K562 (cell line): ENCODE data around the gene FLOT2. TPM values are rescaled to one million over a fixed set of nuclear protein-coding genes. Genes with fewer than 3 reads are reported as not detected.
"Not testable (repeated sequence)": the region's sequence is repeated elsewhere in the genome, so short reads cannot be mapped to it uniquely, and the experiment has no call there.

ENCODE experiments used
- ATAC-seq: fragments of 200-7000 bp; cut with Tn5 transposase; 3 replicates; pipeline ENCODE4 v1.9.1; 2020; ENCODE audit warnings: moderate library complexity
- BruUV-seq: library from RNA; stranded (reverse); fragments of 400-500 nt; replicated peaks from 2 replicates; lab custom pipeline; 2021; lab: Mats Ljungman, UMichigan
- CTCF ChIA-PET: fragments of 300-600 bp; formaldehyde crosslinking; extraction: SDS; loops from one replicate; lab custom pipeline; 2021; ENCODE audit warnings: low intra/inter-chr PET ratio; lab: Yijun Ruan, JAX
- POLR2A ChIA-PET: fragments of 300-600, 350-650 bp; sonication (Branson Sonifier 250); formaldehyde crosslinking; extraction: SDS; loops from one replicate; lab custom pipeline; 2021; ENCODE audit warnings: antibody characterized with exemption, inconsistent platforms; lab: Yijun Ruan, JAX
- DNase-seq, 4 experiments: peaks; one replicate each; pipeline versions ENCODE4 v3.0.0 to v3.0.0-alpha.2; 2011 to 2018; ENCODE audit warnings: low spot score in 3 of 4, mixed read lengths in 3 of 4; ENCODE audit errors: extremely low read depth in 1 of 4
- FAIRE-seq: peaks from 2 replicates; lab custom pipeline; 2011; peaks lifted over from hg19 to GRCh38; lab: Jason Lieb, UNC
- H2AFZ ChIP-seq: 2 replicates; pipeline ENCODE4 v1.6.0; 2011; ENCODE audit warnings: low read depth, low read length, control low read depth, inconsistent platforms
- H3K27ac ChIP-seq: fragments of 200-600 bp; 3 replicates; pipeline ENCODE4 v1.8.0; 2011; ENCODE audit warnings: low read depth, mild to moderate bottlenecking, control low read depth, inconsistent platforms, low read length, moderate library complexity, mixed read lengths; ENCODE audit errors: extremely low read depth
- H3K27me3 ChIP-seq, 2 experiments: fragments of 300-600 bp in 1 of 2; 2 replicates in 1 of 2; 3 replicates in 1 of 2; pipeline versions ENCODE4 v1.6.0 to v1.8.0; 2011; ENCODE audit warnings: inconsistent platforms in 2 of 2, low read length in 2 of 2, mild to moderate bottlenecking in 1 of 2, mixed read lengths in 1 of 2, moderate library complexity in 1 of 2; ENCODE audit not compliant: control insufficient read depth in 2 of 2, insufficient read depth in 2 of 2
- H3K36me3 ChIP-seq: fragments of 300-600 bp; 3 replicates; pipeline ENCODE4 v1.8.0; 2011; ENCODE audit warnings: mild to moderate bottlenecking, low read length, inconsistent platforms; ENCODE audit not compliant: control insufficient read depth, insufficient read depth
- H3K4me1 ChIP-seq, 2 experiments: fragments of 200-600 bp in 1 of 2; replicated peaks in 1 of 2; 2 replicates in 1 of 2; 3 replicates in 1 of 2; pipeline versions ENCODE4 v1.5.1 to v1.8.0; 2011; ENCODE audit warnings: inconsistent platforms in 2 of 2, low read length in 2 of 2, mild to moderate bottlenecking in 1 of 2, mixed read lengths in 1 of 2, moderate library complexity in 1 of 2; ENCODE audit not compliant: control insufficient read depth in 2 of 2, insufficient read depth in 2 of 2
- H3K4me2 ChIP-seq: 2 replicates; pipeline ENCODE4 v1.6.1; 2011; ENCODE audit warnings: low read length, control low read depth, inconsistent platforms, mixed read lengths; ENCODE audit not compliant: insufficient read depth
- H3K4me3 ChIP-seq: fragments of 200-600 bp; sonication (generic), shearing (Covaris generic); 2 replicates; pipeline ENCODE4 v1.5.1; 2016; ENCODE audit warnings: control low read depth, inconsistent platforms
- H3K79me2 ChIP-seq: fragments of 200-600 bp; 3 replicates; pipeline ENCODE4 v1.8.0; 2011; ENCODE audit warnings: low read length, inconsistent platforms; ENCODE audit not compliant: control insufficient read depth, insufficient read depth
- H3K9ac ChIP-seq, 2 experiments: 2 replicates each; pipeline versions ENCODE4 v1.6.0 to v1.6.1; 2011; ENCODE audit warnings: low read depth in 2 of 2, low read length in 2 of 2, control low read depth in 1 of 2, inconsistent platforms in 1 of 2, mild to moderate bottlenecking in 1 of 2, mixed read lengths in 1 of 2; ENCODE audit not compliant: insufficient read depth in 1 of 2
- H3K9me1 ChIP-seq: one replicate; pipeline ENCODE4 v1.6.0; 2011; ENCODE audit warnings: inconsistent platforms, mild to moderate bottlenecking, low read length, moderate library complexity; ENCODE audit not compliant: control insufficient read depth, insufficient read depth
- H3K9me3 ChIP-seq: replicated peaks from 2 replicates; pipeline ENCODE4 v1.5.1; 2011; ENCODE audit warnings: low read depth, low read length, inconsistent platforms; ENCODE audit not compliant: control insufficient read depth, insufficient read depth
- H4K20me1 ChIP-seq: replicated peaks from 2 replicates; pipeline ENCODE4 v1.6.1; 2011; ENCODE audit warnings: low read length, inconsistent platforms, mixed read lengths; ENCODE audit not compliant: control insufficient read depth, insufficient read depth
- ESRRA ChIP-seq: fragments of 450-650 bp; IDR thresholded peaks from 2 replicates; pipeline ENCODE4 v1.6.1; 2014; ENCODE audit warnings: low read depth, mild to moderate bottlenecking, moderate library complexity, borderline replicate concordance
- JUND ChIP-seq, 2 experiments: IDR thresholded peaks; 2 replicates in 1 of 2; 3 replicates in 1 of 2; pipeline ENCODE4 v1.6.1; 2011; ENCODE audit warnings: borderline replicate concordance in 2 of 2, low read depth in 2 of 2, low read length in 2 of 2, improper control_type of control experiment in 1 of 2, missing biosample characterization in 1 of 2, missing genetic modification characterization in 1 of 2, missing genetic modification reagents in 1 of 2
- KDM1A ChIP-seq, 2 experiments: fragments of 450-650 bp; IDR thresholded peaks; 2 replicates each; pipeline ENCODE4 v1.6.1; 2016; ENCODE audit warnings: mild to moderate bottlenecking in 2 of 2
- MEF2A ChIP-seq: IDR thresholded peaks from 2 replicates; pipeline ENCODE4 v1.6.1; 2011; ENCODE audit warnings: low read depth, mild to moderate bottlenecking, low read length, moderate library complexity; ENCODE audit not compliant: control insufficient read depth
- MEF2D ChIP-seq: conservative IDR thresholded peaks from 2 replicates; pipeline ENCODE4 v1.6.1; 2016; ENCODE audit warnings: low read depth, missing genetic modification characterization, missing compliant biosample characterization
- MEIS2 ChIP-seq: fragments of 450-650 bp; IDR thresholded peaks from 2 replicates; pipeline ENCODE4 v1.6.1; 2014; ENCODE audit warnings: mild to moderate bottlenecking; ENCODE audit not compliant: partially characterized antibody
- NR2C1 ChIP-seq, 2 experiments: fragments of 450-650 bp; IDR thresholded peaks; 2 replicates each; pipeline ENCODE4 v1.6.1; 2017; ENCODE audit warnings: mild to moderate bottlenecking in 2 of 2, antibody characterized with exemption in 1 of 2, inconsistent platforms in 1 of 2, missing compliant biosample characterization in 1 of 2, missing genetic modification characterization in 1 of 2
- NR2C2 ChIP-seq, 2 experiments: fragments of 200-800 bp in 1 of 2; sonication (Bioruptor generic) in 1 of 2; sonication (generic) in 1 of 2; formaldehyde crosslinking in 1 of 2; IDR thresholded peaks; 2 replicates each; pipeline versions ENCODE4 v1.6.1 to v1.8.0; 2016 to 2022; ENCODE audit warnings: mild to moderate bottlenecking in 1 of 2, missing compliant biosample characterization in 1 of 2, missing genetic modification characterization in 1 of 2, missing genetic modification reagents in 1 of 2
- RCOR1 ChIP-seq, 2 experiments: IDR thresholded peaks; 2 replicates each; pipeline ENCODE4 v1.6.1; 2012; ENCODE audit warnings: low read depth in 2 of 2, low read length in 2 of 2, borderline replicate concordance in 1 of 2, improper control_type of control experiment in 1 of 2
- SMAD4 ChIP-seq: fragments of 250-450 bp; sonication (Bioruptor Pico); conservative IDR thresholded peaks from 2 replicates; pipeline ENCODE4 v1.8.0; 2021; ENCODE audit warnings: inconsistent platforms, mild to moderate bottlenecking, moderate library complexity
- TAF1 ChIP-seq: IDR thresholded peaks from 2 replicates; pipeline ENCODE4 v1.6.1; 2011; ENCODE audit warnings: mild to moderate bottlenecking, low read length, moderate library complexity; ENCODE audit not compliant: insufficient read depth, control insufficient read depth, severe bottlenecking; ENCODE audit errors: extremely low read depth
- WGBS: fragments of 100-300 bp; shearing (Covaris generic); methylation state at CpG from one replicate; pipeline ENCODE4 v1.1.6; 2016; ENCODE audit warnings: low coverage, mixed read lengths; ENCODE audit not compliant: insufficient coverage; ENCODE audit errors: missing lambda C conversion rate; 5-methylcytosine and 5-hydroxymethylcytosine counted together
- in situ Hi-C: fragments of 300-500 bp; cut with MboI; formaldehyde crosslinking; loops from 4 replicates; pipeline ENCODE4 v1.15.0; 2018; ENCODE audit warnings: inconsistent platforms, mixed read lengths
- intact Hi-C: fragments of 100-400 bp; cut with micrococcal nuclease; formaldehyde crosslinking; loops from 2 replicates; pipeline ENCODE4 v1.14.2; 2022
- polyA plus RNA-seq, 8 experiments: library from polyadenylated mRNA; depleted of rRNA in 4 of 8; stranded (reverse) in 5 of 8; unstranded in 3 of 8; fragments of >200 nt; fragmentation: Nextera tagmentation in 2 of 8; fragmentation: Illumina TruSeq in 1 of 8; extraction: Ambion mirVana in 2 of 8; extraction: Trizol in 1 of 8; gene quantifications; 2 replicates each; pipeline versions ENCODE4 v1.2.1 to v1.2.3, GENCODE V29; 2011 to 2014; ENCODE audit warnings: inconsistent platforms in 1 of 8, missing spikeins in 1 of 8
- total RNA-seq, 7 experiments: library from RNA; depleted of rRNA in 6 of 7; stranded (reverse); fragments of >200 nt in 6 of 7; fragmentation: Illumina TruSeq in 2 of 7; extraction: Trizol in 2 of 7; gene quantifications; 2 replicates each; pipeline versions ENCODE4 v1.2.1 to v1.2.3, GENCODE V29; 2011 to 2021; ENCODE audit warnings: low replicate concordance in 1 of 7
- TF ChIP-seq, protein P1 (sequence below): fragments of 450-650 bp; formaldehyde crosslinking; IDR thresholded peaks from 2 replicates; pipeline ENCODE4 v1.4.0; 2020; ENCODE audit warnings: mild to moderate bottlenecking, moderate library complexity

FLOT2 gene
- total and polyA plus RNA-seq, 9 of the 15 experiments (the other 6 are each of a cell fraction or from before 2014, with no cell fraction given), result 17.5 to 138 (median 41.7) TPM

GRCh38 chr17:28935744-28936460, 38.4 kb upstream of the FLOT2 start:
- peak; percentile 54 for ATAC-seq
- 69% methylated on average over 8 of the region's 8 CpGs for WGBS

DNA sequence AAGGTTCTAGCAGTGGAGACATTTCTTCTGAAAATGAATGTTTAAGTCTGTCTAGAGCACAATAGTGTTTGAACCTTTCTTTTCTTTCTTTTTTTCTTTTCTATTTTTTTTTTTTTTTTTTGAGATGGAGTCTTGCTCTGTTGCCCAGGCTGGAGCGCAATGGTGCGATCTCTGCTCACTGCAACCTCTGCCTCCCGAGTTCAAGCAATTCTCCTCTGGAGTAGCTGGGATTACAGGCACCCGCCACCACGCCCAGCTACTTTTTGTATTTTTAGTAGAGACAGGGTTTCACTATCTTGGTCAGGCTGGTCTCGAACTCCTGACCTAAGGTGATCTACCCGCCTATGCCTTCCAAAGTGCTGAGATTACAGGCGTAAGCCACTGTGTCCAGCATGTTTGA, 37.0 kb upstream of the FLOT2 start:
- H4K20me1 ChIP-seq, CTCF ChIA-PET, BruUV-seq: not testable (repeated sequence)

More at GRCh38 chr17:28935744-28936460, 38.4 kb upstream of the FLOT2 start:
- peaks cover 3% of the 10 kb centered on the region for H3K9me1 ChIP-seq
- H4K20me1 ChIP-seq, result peaks cover 6% of the 10 kb centered on the region; the same call in 1 of the 2 replicates
- H3K27me3 ChIP-seq, result no peaks in the 10 kb centered on the region
- FAIRE-seq (peak; percentile 26), DNase-seq (no peak)
- intact Hi-C loops, result no loop called here
- H3K4me1 ChIP-seq, result peaks cover 0 to 16% of the 10 kb centered on the region in 2 experiments; a peak in 3 of 5 replicates
- BruUV-seq, result no TSS peak
- no peak overlapping the region for H3K9ac ChIP-seq
- no peak overlapping the region for H2AFZ ChIP-seq
- H3K27ac ChIP-seq, result no peak overlapping the region
- no peaks in the 10 kb centered on the region for H3K9me3 ChIP-seq
- H3K36me3 ChIP-seq, result peaks cover 52% of the 10 kb centered on the region
- ChIA-PET CTCF (no interaction called here), POLR2A (interaction anchor here (0.9 to 1.5 kb wide), 6 partner anchors 8 to 28 kb away, joined by 3 to 9 read pairs (median 4); partner anchors contain the start of gene PHF12)
- in situ Hi-C loops, result loop anchor here (5.0 kb wide), 1 partner anchor 359 kb away; the partner anchor contains the start of gene ALDOC
- H3K4me2 ChIP-seq, result no peak overlapping the region
- H3K79me2 ChIP-seq, result peaks cover 80% of the 10 kb centered on the region
- TF ChIP-seq MEF2D (tag) (peak; percentile 96), KDM1A (IDR thresholded peaks at IDR 0.05) (peak in 1 of 2 experiments; percentile 54; a peak in 2 of 4 replicates), NR2C2 (CRISPR knock-in tag; IDR thresholded peaks at IDR 0.05) (no peak), NR2C2 (tag; IDR thresholded peaks at IDR 0.05) (peak; percentile 75), MEIS2 (peak; percentile 50), ESRRA (peak; percentile 43; the same call in 1 of the 2 replicates), TAF1 (no peak), NR2C1 (IDR thresholded peaks at IDR 0.05) (no peak), NR2C1 (tag; IDR thresholded peaks at IDR 0.05) (0 out of 2 replicates have a peak, but pooled peaks have one; percentile 19), RCOR1 (IDR thresholded peaks at IDR 0.05; ENCODE audit: borderline replicate concordance in 1 of 2, low read depth in 2 of 2, low read length in 2 of 2) (peak in 1 of 2 experiments; percentile 49; a peak in 1 of 4 replicates), MEF2A (peak; percentile 83), SMAD4 (CRISPR knock-in tag) (0 out of 2 replicates have a peak, but pooled peaks have one; percentile 16), JUND (IDR thresholded peaks at IDR 0.05; ENCODE audit: borderline replicate concordance, low read depth, low read length) (no peak), JUND (tag; IDR thresholded peaks at IDR 0.05; ENCODE audit: borderline replicate concordance, low read depth, low read length) (no peak)
- TF ChIP-seq, protein P1, sequence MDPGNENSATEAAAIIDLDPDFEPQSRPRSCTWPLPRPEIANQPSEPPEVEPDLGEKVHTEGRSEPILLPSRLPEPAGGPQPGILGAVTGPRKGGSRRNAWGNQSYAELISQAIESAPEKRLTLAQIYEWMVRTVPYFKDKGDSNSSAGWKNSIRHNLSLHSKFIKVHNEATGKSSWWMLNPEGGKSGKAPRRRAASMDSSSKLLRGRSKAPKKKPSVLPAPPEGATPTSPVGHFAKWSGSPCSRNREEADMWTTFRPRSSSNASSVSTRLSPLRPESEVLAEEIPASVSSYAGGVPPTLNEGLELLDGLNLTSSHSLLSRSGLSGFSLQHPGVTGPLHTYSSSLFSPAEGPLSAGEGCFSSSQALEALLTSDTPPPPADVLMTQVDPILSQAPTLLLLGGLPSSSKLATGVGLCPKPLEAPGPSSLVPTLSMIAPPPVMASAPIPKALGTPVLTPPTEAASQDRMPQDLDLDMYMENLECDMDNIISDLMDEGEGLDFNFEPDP (CRISPR knock-in tag), result no peak
- TF ChIP-seq, all 486 proteins: peak for 9
- no peak overlapping the region for H3K4me3 ChIP-seq

More for the DNA sequence above, 37.0 kb upstream of the FLOT2 start:
- intact Hi-C loops, DNase-seq, H3K4me2 ChIP-seq, H3K4me3 ChIP-seq, H3K9ac ChIP-seq, in situ Hi-C loops, H3K27me3 ChIP-seq, FAIRE-seq, ATAC-seq, H2AFZ ChIP-seq, H3K9me3 ChIP-seq, H3K27ac ChIP-seq, H3K9me1 ChIP-seq: not testable (repeated sequence)
- H3K36me3 ChIP-seq, result peaks cover 46% of the 10 kb centered on the region
- peaks cover 79% of the 10 kb centered on the region for H3K79me2 ChIP-seq
- 77% methylated on average over 8 of the region's 8 CpGs for WGBS
- peaks cover 0 to 23% of the 10 kb centered on the region in 2 experiments; a peak in 3 of 5 replicates for H3K4me1 ChIP-seq
- POLR2A ChIA-PET, result interaction anchor here (0.8 to 1.9 kb wide), 8 partner anchors 9 to 272 kb away, joined by 3 to 9 read pairs (median 4); partner anchors contain the start of genes SDF2 and SUPT6H
